ENCODE results near the gene CCDC9.

The CCDC9 gene

GRCh38 chr19:47255879-47256692, at the start of gene CCDC9:
Gene CCDC9 (plus strand): TSS chr19:47256525. CDS start chr19:47258401, 1,876 bp downstream.
- DNase-seq (ENCODE audit: low read depth in 2 of 2): peak in 1 of 2 donors; percentile 81

GRCh38 chr19:47209319-47210179, 46.8 kb upstream of the CCDC9 start:
- DNase-seq (ENCODE audit: low read depth in 2 of 2): no peak

- DNase-seq (ENCODE audit: low read depth in 2 of 2): no peak
Observed at GRCh38 chr19:47210180-47210490, 46.2 kb upstream of the CCDC9 start.

GRCh38 chr19:47210689-47211316, 45.5 kb upstream of the CCDC9 start:
- peak in 1 of 2 donors; percentile 74 for DNase-seq (ENCODE audit: low read depth in 2 of 2)

GRCh38 chr19:47215581-47215980, 40.7 kb upstream of the CCDC9 start:
- no peak for DNase-seq (ENCODE audit: low read depth in 2 of 2)

GRCh38 chr19:47221080-47221841, 35.1 kb upstream of the CCDC9 start:
- DNase-seq (ENCODE audit: low read depth in 2 of 2): no peak

- DNase-seq (ENCODE audit: low read depth in 2 of 2): no peak
Observed at GRCh38 chr19:47221890-47222289, 34.4 kb upstream of the CCDC9 start.

- peak; percentile 67 to 77 for DNase-seq (ENCODE audit: low read depth in 2 of 2)
Observed at GRCh38 chr19:47225746-47226425, 30.4 kb upstream of the CCDC9 start.

GRCh38 chr19:47226426-47227351, 29.6 kb upstream of the CCDC9 start:
- DNase-seq (ENCODE audit: low read depth in 2 of 2): no peak

GRCh38 chr19:47227352-47228167, 28.8 kb upstream of the CCDC9 start:
- no peak for DNase-seq (ENCODE audit: low read depth in 2 of 2)

- DNase-seq (ENCODE audit: low read depth in 2 of 2): no peak
Observed at GRCh38 chr19:47228168-47228936, 28.0 kb upstream of the CCDC9 start.

GRCh38 chr19:47228937-47229675, 27.2 kb upstream of the CCDC9 start:
- DNase-seq (ENCODE audit: low read depth in 2 of 2): no peak

GRCh38 chr19:47229676-47230053, 26.7 kb upstream of the CCDC9 start:
- DNase-seq (ENCODE audit: low read depth in 2 of 2): no peak

GRCh38 chr19:47230054-47230920, 26.0 kb upstream of the CCDC9 start:
- peak; percentile 63 to 64 for DNase-seq (ENCODE audit: low read depth in 2 of 2)

- DNase-seq (ENCODE audit: low read depth in 2 of 2): no peak
Observed at GRCh38 chr19:47230921-47231214, 25.5 kb upstream of the CCDC9 start, which contains the start of gene BBC3. Gene BBC3 (minus strand): TSS chr19:47231199. CDS start chr19:47228431, 2,768 bp downstream.

- DNase-seq (ENCODE audit: low read depth in 2 of 2): peak; percentile 90 to 91
Observed at GRCh38 chr19:47231215-47232054, 24.9 kb upstream of the CCDC9 start.

Data from stimulated activated CD4-positive, alpha-beta T cell treated with anti-CD3 and anti-CD28 coated beads, Interleukin-1b, Interleukin-23, amount 100 ng/mL, for 1 hour (primary cell).